ENCODE data around the gene PIGO.

DNA sequence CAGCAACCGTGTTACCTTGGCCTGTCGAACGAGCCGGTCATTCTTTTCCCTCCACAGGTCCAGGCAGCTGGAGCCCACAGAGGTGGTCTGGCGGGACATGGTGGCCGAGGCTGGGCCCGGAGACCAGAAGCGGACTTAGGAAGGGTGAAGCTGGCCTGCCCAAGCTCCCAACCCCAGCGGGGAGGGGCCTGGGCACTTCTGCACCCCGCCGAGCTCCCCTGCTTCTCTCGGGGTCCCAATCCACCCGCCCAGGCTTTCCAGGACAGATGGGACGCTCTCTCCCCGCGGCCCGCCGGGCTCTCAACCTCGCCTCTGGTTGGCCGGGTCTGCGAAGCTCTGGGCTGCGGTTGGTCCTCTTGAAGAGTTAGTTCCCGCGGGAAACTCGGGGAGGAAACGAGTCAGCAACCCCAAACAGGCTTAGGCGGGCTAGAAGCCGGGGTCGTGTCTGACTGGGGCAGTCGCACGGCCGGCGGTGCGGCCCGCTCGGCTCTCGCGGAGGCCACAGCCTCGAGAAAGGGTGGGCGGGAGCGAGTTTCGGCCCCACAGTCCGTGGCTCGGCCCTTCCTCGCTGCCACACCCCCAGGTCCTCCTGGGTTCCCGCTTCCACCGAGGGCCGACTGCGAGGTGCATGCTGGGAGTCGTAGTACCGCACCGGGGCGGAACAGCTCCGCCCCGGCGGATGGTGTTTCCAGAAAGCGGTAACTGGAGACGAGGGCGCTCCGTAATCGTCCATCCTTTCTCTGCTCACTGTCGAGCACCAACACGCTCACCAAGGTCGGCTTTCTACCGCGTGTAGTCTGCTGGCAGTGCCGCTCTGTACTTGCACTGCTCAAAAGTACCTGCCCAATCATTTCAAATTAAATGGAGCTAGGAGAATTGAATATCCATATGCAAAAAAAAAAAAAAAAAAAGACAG, 16.7 kb downstream of the PIGO start, which contains the start of gene FANCG:
- TF ChIP-seq, protein P1, sequence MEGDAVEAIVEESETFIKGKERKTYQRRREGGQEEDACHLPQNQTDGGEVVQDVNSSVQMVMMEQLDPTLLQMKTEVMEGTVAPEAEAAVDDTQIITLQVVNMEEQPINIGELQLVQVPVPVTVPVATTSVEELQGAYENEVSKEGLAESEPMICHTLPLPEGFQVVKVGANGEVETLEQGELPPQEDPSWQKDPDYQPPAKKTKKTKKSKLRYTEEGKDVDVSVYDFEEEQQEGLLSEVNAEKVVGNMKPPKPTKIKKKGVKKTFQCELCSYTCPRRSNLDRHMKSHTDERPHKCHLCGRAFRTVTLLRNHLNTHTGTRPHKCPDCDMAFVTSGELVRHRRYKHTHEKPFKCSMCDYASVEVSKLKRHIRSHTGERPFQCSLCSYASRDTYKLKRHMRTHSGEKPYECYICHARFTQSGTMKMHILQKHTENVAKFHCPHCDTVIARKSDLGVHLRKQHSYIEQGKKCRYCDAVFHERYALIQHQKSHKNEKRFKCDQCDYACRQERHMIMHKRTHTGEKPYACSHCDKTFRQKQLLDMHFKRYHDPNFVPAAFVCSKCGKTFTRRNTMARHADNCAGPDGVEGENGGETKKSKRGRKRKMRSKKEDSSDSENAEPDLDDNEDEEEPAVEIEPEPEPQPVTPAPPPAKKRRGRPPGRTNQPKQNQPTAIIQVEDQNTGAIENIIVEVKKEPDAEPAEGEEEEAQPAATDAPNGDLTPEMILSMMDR (IDR thresholded peaks at IDR 0.05 in 4 of 5, conservative IDR thresholded peaks at IDR 0.05 in 1 of 5), result no peak
- peak; percentile 29 to 39 for TF ChIP-seq POLR2A (IDR thresholded peaks at IDR 0.05)

Measured in gastrocnemius medialis (tissue), 4 donors.